ENCODE data around the gene PTGDR. TPM values are rescaled to one million over a fixed set of nuclear protein-coding genes. Genes with fewer than 3 reads are reported as not detected.

The PTGDR gene
- total RNA-seq, 1 experiment from 2014 or later = not detected

DNA sequence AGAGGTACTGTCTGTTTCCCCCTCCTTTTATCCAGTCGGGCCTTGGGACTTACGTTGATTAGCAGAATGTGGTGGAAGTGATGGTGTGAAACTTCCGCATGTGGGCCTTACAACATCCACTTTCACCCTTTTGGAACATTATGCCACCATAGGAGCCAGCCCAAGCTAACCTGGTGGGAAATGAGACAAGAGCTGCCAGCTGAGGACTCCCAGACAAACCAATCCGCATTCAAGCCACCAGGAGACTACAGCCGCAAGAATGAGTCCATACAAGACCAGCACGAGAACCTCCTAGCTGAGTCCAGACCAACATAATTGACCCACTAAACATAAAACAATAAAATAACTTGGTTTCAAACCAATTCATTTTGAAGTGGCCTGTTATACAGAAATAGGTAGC is 37.5 kb downstream of the PTGDR start:
- H3K27me3 ChIP-seq (ENCODE audit: low read length) = no peaks in the 10 kb centered on the region

DNA sequence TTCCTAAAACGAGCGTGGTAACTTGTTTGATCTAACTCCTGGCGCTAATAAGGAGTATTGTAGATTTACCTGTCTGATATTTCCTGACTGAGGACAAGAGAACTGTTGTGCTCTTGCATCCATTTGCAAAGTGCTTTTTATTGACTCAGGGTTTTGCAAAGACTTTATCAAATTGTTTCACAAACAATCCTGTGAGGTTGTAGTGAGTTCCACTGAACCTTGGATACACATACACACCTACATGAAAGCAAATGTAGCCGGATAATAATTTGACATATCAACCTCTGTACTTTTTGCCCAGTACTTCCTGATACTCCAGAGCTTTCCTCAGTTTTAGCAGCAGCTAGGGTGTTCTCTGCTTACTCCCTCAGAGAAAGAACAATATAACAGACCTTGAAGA is 39.9 kb downstream of the PTGDR start:
- no peak overlapping the region for H3K4me2 ChIP-seq (ENCODE audit: low read length)
- no peak overlapping the region for H2AFZ ChIP-seq (ENCODE audit: low read length)
- no peak overlapping the region for H3K4me3 ChIP-seq (ENCODE audit: low read length)
- no peaks in the 10 kb centered on the region for H3K79me2 ChIP-seq (ENCODE audit: low read length)
- H3K9me2 ChIP-seq (replicated peaks; ENCODE audit: low read length) = no peaks in the 10 kb centered on the region
- BruUV-seq (replicated peaks) = no TSS peak
- H3K27ac ChIP-seq (ENCODE audit: low read length) = no peak overlapping the region
- no peak for DNase-seq
- no peak overlapping the region for H3K9ac ChIP-seq (ENCODE audit: low read length)
- H3K36me3 ChIP-seq (ENCODE audit: low read depth, low read length) = no peaks in the 10 kb centered on the region
- no peaks in the 10 kb centered on the region for H3F3A ChIP-seq (ENCODE audit: low read length, unreplicated experiment)
- no peaks in the 10 kb centered on the region for H4K20me1 ChIP-seq (ENCODE audit: low read length)
- H3K4me1 ChIP-seq (ENCODE audit: insufficient read depth, low read length) = no peaks in the 10 kb centered on the region
- H3K27me3 ChIP-seq (ENCODE audit: low read length) = no peaks in the 10 kb centered on the region
- ChIA-PET POLR2A (ENCODE audit: unreplicated experiment) (no interaction called here), CTCF (no interaction called here)
- H3K9me3 ChIP-seq (ENCODE audit: low read length) = no peaks in the 10 kb centered on the region
- TF ChIP-seq EZH2 (IDR thresholded peaks at IDR 0.05; ENCODE audit: low read length, unreplicated experiment) = no peak
- TF ChIP-seq EZH2phosphoT487 (IDR thresholded peaks at IDR 0.05; ENCODE audit: borderline replicate concordance, low read length) = no peak
- TF ChIP-seq, protein P1, sequence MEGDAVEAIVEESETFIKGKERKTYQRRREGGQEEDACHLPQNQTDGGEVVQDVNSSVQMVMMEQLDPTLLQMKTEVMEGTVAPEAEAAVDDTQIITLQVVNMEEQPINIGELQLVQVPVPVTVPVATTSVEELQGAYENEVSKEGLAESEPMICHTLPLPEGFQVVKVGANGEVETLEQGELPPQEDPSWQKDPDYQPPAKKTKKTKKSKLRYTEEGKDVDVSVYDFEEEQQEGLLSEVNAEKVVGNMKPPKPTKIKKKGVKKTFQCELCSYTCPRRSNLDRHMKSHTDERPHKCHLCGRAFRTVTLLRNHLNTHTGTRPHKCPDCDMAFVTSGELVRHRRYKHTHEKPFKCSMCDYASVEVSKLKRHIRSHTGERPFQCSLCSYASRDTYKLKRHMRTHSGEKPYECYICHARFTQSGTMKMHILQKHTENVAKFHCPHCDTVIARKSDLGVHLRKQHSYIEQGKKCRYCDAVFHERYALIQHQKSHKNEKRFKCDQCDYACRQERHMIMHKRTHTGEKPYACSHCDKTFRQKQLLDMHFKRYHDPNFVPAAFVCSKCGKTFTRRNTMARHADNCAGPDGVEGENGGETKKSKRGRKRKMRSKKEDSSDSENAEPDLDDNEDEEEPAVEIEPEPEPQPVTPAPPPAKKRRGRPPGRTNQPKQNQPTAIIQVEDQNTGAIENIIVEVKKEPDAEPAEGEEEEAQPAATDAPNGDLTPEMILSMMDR (conservative IDR thresholded peaks at IDR 0.05; ENCODE audit: low read depth, low read length) = no peak
- no peak for ATAC-seq
- intact Hi-C loops (cut with micrococcal nuclease) = no loop called here

More for the DNA sequence above, 37.5 kb downstream of the PTGDR start:
- Histone ChIP-seq H3K36me3 (ENCODE audit: low read depth, low read length) (no peaks in the 10 kb centered on the region), H3K9me3 (ENCODE audit: low read length) (no peaks in the 10 kb centered on the region), H3K4me2 (ENCODE audit: low read length) (no peak overlapping the region), H2AFZ (ENCODE audit: low read length) (no peak overlapping the region), H3K4me3 (ENCODE audit: low read length) (no peak overlapping the region), H4K20me1 (ENCODE audit: low read length) (no peaks in the 10 kb centered on the region), H3K79me2 (ENCODE audit: low read length) (no peaks in the 10 kb centered on the region), H3K4me1 (ENCODE audit: insufficient read depth, low read length) (no peaks in the 10 kb centered on the region), H3F3A (ENCODE audit: low read length, unreplicated experiment) (no peaks in the 10 kb centered on the region), H3K9ac (ENCODE audit: low read length) (no peak overlapping the region), H3K27ac (ENCODE audit: low read length) (no peak overlapping the region), H3K9me2 (replicated peaks; ENCODE audit: low read length) (no peaks in the 10 kb centered on the region)
- CTCF ChIA-PET = no interaction called here
- DNase-seq (no peak), ATAC-seq (no peak)
- intact Hi-C loops (cut with micrococcal nuclease) = no loop called here
- no TSS peak for BruUV-seq (replicated peaks)
- POLR2A ChIA-PET (ENCODE audit: unreplicated experiment) = no interaction called here
- TF ChIP-seq, protein P1 (conservative IDR thresholded peaks at IDR 0.05; ENCODE audit: low read depth, low read length) = no peak
- TF ChIP-seq EZH2 (IDR thresholded peaks at IDR 0.05; ENCODE audit: low read length, unreplicated experiment) (no peak), EZH2phosphoT487 (IDR thresholded peaks at IDR 0.05; ENCODE audit: borderline replicate concordance, low read length) (no peak)

DNA sequence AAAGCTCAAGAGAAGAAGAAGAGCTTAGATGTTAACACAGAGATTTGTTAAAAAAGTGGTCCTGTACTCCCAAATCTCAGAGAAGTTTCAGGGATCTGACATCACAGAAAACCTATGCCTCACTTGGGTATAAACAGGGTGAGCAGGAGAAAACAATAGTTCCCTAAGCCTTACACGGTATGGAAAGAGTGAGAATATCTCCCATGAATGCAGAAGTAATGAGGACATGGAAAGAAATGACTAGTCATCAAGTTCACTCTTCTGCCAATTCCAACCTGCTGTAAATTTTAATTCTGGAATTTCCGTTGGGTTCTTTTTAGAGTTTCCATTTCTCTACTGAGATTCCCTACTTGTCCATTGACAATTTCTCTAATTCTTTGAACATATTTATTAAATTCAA is 40.4 kb downstream of the PTGDR start:
- H3K9ac ChIP-seq (ENCODE audit: low read length) = no peak overlapping the region
- no peak overlapping the region for H3K4me2 ChIP-seq (ENCODE audit: low read length)
- intact Hi-C loops (cut with micrococcal nuclease) = no loop called here
- CTCF ChIA-PET = no interaction called here
- ATAC-seq (no peak), DNase-seq (no peak)
- 0 out of 2 replicates have a peak, but pooled peaks cover under 1% of the 10 kb centered on the region for H3K4me1 ChIP-seq (ENCODE audit: insufficient read depth, low read length)
- TF ChIP-seq, protein P1 (conservative IDR thresholded peaks at IDR 0.05; ENCODE audit: low read depth, low read length) = no peak
- TF ChIP-seq EZH2 (IDR thresholded peaks at IDR 0.05; ENCODE audit: low read length, unreplicated experiment) (no peak), EZH2phosphoT487 (IDR thresholded peaks at IDR 0.05; ENCODE audit: borderline replicate concordance, low read length) (no peak)
- no peaks in the 10 kb centered on the region for H4K20me1 ChIP-seq (ENCODE audit: low read length)
- H3K9me3 ChIP-seq (ENCODE audit: low read length) = no peaks in the 10 kb centered on the region
- H3K36me3 ChIP-seq (ENCODE audit: low read depth, low read length) = no peaks in the 10 kb centered on the region
- no peak overlapping the region for H3K4me3 ChIP-seq (ENCODE audit: low read length)
- no peaks in the 10 kb centered on the region for H3K79me2 ChIP-seq (ENCODE audit: low read length)
- H3K27me3 ChIP-seq (ENCODE audit: low read length) = no peaks in the 10 kb centered on the region
- BruUV-seq (replicated peaks) = no TSS peak
- H3K9me2 ChIP-seq (replicated peaks; ENCODE audit: low read length) = no peaks in the 10 kb centered on the region
- POLR2A ChIA-PET (ENCODE audit: unreplicated experiment) = no interaction called here
- no peak overlapping the region for H3K27ac ChIP-seq (ENCODE audit: low read length)
- no peak overlapping the region for H2AFZ ChIP-seq (ENCODE audit: low read length)
- no peaks in the 10 kb centered on the region for H3F3A ChIP-seq (ENCODE audit: low read length, unreplicated experiment)
